Hematopoietic multipotent progenitor cell treated with erythropoietin and hydrocortisone succinate and interleukin-3 and kit ligand, for 6 days (in vitro differentiated cells): ENCODE measurements around the gene SV2B.
"Not testable (repeated sequence)": the region's sequence is repeated elsewhere in the genome, so short reads cannot be mapped to it uniquely, and the experiment has no call there.

Source experiments
- DNase-seq: peaks from one replicate; pipeline ENCODE4 v3.0.0-alpha.2; 2015

The SV2B gene

DNA sequence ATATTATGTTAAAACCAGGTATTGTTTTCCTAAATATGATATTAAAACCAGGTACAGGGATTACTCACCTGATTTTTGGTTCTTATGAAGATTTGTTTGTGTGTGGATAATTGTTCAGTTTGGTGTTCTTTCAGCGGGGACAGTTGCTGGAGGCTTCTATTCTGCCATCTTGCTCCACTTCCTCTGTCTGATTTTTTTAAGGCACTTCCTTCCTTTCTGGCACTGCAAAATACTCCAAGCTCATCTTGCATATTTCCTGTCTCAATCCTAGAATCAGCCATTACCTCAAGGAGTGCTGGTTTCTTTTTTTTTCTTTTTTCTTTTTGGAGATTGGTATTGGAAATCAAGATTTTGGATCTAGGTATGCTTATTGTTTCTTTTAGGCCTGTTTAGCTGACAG, 229.9 kb downstream of the SV2B start:
- DNase-seq, result no peak

DNA sequence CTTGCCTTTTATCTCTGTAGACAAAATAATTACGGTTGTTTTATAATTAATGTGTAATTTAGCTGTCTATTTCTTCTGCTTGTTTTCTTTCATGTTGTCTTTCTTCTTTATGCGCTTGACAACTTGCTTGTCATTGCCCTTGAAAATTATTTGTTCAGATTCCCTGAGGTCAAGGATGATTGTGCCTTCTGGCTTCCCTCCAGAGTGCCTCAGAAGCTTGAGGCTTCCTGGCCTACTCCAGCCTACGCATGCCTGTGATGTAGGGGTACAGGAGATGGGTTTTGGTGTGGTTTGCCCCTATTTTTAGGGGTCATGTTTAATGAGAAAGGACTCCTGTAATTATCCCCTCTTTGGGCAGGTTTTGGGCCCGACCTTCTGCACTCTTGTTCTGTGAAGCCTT, 231.5 kb downstream of the SV2B start:
- DNase-seq, result no peak

DNA sequence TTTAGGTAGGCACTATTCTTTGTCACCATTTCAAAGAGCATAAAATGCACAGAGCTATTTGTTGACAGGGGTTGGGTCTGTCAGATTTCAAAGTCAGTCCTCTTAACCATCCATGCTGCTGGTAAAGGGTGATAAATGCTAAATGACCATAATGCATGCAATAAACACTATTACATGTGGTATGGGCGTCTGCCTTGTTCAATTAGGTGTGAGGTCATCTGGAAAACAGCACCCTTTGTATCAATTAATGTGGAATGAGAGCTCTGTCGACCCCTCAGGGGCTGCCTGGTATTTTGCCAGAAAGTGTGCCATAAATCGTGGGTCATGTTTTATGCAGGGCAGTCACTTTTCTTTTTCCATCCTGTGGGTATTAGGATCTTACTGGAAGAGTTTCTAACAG, 235.6 kb downstream of the SV2B start:
- DNase-seq, result no peak

DNA sequence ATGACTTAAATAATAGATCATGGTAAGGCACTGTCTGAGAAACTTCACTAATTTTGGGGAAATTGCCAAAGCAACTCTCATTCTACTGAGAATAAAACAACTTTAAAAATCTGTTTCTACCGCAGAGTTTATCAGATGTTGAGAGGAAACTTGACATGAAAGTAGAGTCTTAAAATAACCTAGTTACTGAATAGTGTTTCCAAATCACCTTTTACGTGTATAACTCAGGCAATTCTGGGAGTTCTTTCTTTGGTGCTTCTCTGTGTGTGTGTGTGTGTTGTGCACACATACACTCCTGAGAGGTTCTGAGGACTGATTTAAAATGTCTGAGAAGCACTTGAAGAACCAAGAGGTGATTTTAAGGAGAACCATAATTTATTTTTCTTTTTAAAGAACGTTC, 236.6 kb downstream of the SV2B start:
- DNase-seq, result no peak

DNA sequence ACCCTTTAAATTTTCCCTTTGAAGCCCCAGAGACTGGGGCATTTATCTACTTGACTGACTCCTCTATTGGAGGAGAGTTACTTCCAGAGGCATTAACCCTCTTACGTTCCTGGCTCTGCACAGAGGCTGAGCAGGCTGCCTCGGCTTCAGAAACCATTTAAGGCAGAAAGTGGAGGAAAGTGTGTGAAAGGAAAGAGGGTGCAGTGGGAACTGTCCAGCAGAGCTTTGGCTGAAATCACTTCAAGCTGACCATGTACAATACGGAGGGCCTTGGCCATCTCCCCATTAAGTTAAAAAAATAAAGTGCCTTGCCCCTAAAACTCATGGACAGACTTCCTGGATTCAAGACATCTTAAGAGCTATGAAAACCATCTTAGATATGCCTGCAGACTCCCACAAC, 238.7 kb downstream of the SV2B start:
- DNase-seq, result peak; percentile 63

DNA sequence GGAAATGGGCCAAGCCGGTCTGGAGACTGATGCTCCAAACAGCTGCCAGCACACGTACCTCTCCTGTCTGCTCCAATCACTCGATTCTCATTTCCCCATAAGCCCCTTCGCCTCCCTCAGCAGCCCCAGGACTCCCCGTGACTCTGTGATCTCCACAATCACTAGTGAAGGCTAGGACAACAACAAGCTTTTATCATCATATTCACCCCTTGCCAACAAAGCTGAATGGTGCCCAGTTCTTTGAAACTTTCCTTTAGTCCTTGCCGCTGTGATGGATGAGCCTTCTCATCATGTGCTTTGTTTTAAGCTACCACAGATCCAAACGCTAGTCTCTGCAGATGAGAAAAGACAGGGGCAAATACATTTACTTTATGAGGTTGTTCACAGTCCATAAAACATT, 242.0 kb downstream of the SV2B start:
- DNase-seq, result no peak

DNA sequence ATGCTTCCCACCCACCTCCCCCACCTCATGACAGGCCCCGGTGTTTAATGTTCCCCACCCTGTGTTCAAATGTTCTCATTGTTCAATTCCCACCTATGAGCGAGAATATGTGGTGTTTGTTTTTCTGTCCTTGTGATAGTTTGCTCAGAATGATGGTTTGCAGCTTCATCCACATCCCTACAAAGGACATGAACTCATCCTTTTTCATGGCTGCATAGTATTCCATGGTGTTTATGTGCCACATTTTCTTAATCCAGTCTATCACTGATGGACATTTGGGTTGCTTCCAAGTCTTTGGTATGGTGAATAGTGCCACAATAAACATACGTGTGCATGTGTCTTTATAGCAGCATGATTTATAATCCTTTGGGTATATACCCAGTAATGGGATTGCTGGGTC, 244.9 kb downstream of the SV2B start:
- DNase-seq, result not testable (repeated sequence)

DNA sequence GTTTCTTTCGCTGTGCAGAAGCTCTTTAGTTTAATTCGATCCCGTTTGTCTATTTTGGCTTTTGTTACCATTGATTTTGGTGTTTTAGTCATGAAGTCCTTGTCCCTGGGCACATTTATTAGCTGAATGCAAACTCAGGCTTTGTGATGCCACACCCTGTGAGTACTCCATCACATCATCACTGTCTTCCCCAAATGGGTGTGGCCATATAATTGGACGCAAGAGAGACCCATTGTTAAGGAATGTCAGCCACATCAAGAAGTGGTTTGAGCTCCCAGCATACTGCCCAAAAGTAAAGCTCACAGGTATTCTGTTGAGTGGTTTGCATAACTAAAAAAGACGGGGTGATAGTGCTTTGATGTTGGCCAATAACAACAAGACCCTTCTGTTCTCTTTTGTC, 245.7 kb downstream of the SV2B start:
- no peak for DNase-seq

DNA sequence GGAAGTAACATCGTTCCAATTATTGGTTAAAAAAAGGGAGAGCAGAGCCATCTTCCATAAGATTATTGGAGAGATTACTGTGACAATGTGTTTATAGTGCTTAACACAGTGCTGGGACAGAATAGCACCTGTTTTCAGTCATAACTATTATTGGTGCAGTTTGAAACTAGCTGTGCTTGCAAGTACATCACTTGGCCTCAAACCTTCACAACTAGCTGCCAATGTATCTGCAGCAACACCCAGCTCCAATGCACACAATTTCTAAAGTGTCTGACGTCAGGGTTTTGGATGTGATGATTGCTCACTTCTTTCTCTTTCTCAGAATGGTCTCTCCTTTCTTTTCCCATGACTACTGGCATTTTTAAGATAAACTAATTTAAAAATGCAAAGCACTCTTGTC, 246.2 kb downstream of the SV2B start:
- no peak for DNase-seq

DNA sequence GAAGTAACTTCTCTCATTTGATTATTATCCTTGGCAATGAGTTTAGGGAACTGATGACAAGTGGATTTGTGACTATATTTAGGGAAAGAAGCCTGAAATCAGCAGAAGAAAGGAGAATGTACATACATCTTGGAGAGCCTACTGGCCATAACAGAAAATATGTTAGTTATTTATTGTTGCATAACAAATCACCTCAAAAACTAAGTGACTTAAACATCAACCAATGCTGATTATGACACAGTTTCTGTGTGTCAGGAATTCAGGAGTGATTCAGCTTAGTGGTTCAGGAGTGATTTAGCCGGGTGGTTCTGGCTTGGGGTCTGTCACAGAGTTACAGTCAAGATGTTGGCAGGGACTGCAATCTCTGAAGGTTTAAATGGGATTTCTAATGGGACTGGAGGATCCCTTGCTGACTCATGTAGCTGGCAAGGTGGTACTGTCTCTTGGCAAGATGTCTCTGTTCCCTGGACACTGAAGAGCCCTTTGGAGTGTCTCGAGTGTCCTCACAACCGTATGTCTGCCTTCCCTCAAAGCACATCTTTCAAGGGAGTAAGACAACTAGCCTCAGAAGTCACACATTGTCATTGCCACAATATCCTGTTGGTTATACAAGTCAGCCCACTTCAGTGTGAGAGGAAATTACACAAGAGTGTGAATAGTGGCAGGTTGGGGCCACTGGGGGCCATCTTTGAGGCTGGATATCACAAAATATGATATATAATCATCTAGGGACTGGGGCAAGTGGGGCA, 248.9 kb downstream of the SV2B start:
- DNase-seq, result peak; percentile 75
